Measurements from ENCODE around the gene ADIRF.

- TF ChIP-seq, protein P1, sequence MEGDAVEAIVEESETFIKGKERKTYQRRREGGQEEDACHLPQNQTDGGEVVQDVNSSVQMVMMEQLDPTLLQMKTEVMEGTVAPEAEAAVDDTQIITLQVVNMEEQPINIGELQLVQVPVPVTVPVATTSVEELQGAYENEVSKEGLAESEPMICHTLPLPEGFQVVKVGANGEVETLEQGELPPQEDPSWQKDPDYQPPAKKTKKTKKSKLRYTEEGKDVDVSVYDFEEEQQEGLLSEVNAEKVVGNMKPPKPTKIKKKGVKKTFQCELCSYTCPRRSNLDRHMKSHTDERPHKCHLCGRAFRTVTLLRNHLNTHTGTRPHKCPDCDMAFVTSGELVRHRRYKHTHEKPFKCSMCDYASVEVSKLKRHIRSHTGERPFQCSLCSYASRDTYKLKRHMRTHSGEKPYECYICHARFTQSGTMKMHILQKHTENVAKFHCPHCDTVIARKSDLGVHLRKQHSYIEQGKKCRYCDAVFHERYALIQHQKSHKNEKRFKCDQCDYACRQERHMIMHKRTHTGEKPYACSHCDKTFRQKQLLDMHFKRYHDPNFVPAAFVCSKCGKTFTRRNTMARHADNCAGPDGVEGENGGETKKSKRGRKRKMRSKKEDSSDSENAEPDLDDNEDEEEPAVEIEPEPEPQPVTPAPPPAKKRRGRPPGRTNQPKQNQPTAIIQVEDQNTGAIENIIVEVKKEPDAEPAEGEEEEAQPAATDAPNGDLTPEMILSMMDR (IDR thresholded peaks at IDR 0.05 in 2 of 3, conservative IDR thresholded peaks at IDR 0.05 in 1 of 3; ENCODE audit: control insufficient read depth in 2 of 3, extremely low read depth in 1 of 3, insufficient read depth in 1 of 3, low read depth in 3 of 3, low read length in 3 of 3): no peak
- TF ChIP-seq, protein P2, sequence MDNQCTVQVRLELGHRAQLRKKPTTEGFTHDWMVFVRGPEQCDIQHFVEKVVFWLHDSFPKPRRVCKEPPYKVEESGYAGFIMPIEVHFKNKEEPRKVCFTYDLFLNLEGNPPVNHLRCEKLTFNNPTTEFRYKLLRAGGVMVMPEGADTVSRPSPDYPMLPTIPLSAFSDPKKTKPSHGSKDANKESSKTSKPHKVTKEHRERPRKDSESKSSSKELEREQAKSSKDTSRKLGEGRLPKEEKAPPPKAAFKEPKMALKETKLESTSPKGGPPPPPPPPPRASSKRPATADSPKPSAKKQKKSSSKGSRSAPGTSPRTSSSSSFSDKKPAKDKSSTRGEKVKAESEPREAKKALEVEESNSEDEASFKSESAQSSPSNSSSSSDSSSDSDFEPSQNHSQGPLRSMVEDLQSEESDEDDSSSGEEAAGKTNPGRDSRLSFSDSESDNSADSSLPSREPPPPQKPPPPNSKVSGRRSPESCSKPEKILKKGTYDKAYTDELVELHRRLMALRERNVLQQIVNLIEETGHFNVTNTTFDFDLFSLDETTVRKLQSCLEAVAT (IDR thresholded peaks at IDR 0.05): no peak
- TF ChIP-seq TAF1 (IDR thresholded peaks at IDR 0.05; ENCODE audit: borderline replicate concordance, low read depth, low read length): no peak
- no peak for TF ChIP-seq YY1 (IDR thresholded peaks at IDR 0.05; ENCODE audit: low read depth, low read length)
- no peak for TF ChIP-seq GABPA (IDR thresholded peaks at IDR 0.05; ENCODE audit: low read depth)
- TF ChIP-seq, protein P3, sequence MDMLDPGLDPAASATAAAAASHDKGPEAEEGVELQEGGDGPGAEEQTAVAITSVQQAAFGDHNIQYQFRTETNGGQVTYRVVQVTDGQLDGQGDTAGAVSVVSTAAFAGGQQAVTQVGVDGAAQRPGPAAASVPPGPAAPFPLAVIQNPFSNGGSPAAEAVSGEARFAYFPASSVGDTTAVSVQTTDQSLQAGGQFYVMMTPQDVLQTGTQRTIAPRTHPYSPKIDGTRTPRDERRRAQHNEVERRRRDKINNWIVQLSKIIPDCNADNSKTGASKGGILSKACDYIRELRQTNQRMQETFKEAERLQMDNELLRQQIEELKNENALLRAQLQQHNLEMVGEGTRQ (IDR thresholded peaks at IDR 0.05; ENCODE audit: borderline replicate concordance, low read depth, low read length): no peak
- no peak for TF ChIP-seq CBX5 (IDR thresholded peaks at IDR 0.05; ENCODE audit: low read depth)
- no peak for TF ChIP-seq POLR2A (IDR thresholded peaks at IDR 0.05; ENCODE audit: low read depth, low read length)
- no peak for TF ChIP-seq POLR2AphosphoS5 (IDR thresholded peaks at IDR 0.05; ENCODE audit: low read length)
- TF ChIP-seq KDM1A (IDR thresholded peaks at IDR 0.05; ENCODE audit: borderline replicate concordance): no peak
Measured at GRCh38 chr10:86940677-86941076, 27.6 kb upstream of the ADIRF start.

All from GM12878 (cell line).